Measurements from ENCODE around the gene CSKMT.
"Not testable (repeated sequence)": the region's sequence is repeated elsewhere in the genome, so short reads cannot be mapped to it uniquely, and the experiment has no call there.

Gene CSKMT

GRCh38 chr11:62671608-62672389 lies 6.7 kb downstream of the CSKMT start, which contains the start of the genes LBHD1 and UQCC3:
Gene LBHD1, minus strand, starts transcription at chr11:62672267. Its CDS starts 2,236 bp downstream, at chr11:62670031.
Gene UQCC3, plus strand, starts transcription at chr11:62671673. Its CDS starts 73 bp downstream, at chr11:62671746.
- H3K27ac ChIP-seq (ENCODE audit: low read depth, low read length, poor library complexity, severe bottlenecking) = peak within 1 kb of the TSS; percentile 93
- H3K79me2 ChIP-seq (ENCODE audit: insufficient read depth, low read length) = 0 out of 2 replicates have a peak, but pooled peaks cover 4% of the 10 kb centered on the region
- peaks cover 36% of the 10 kb centered on the region; the same call in 1 of the 2 replicates for H3K36me3 ChIP-seq (ENCODE audit: insufficient read depth, low read length)
- TF ChIP-seq CTCF (IDR thresholded peaks at IDR 0.05; ENCODE audit: low read length) = no peak
- no peak for TF ChIP-seq EZH2 (IDR thresholded peaks at IDR 0.05; ENCODE audit: borderline replicate concordance, low read length)
- H3K9me2 ChIP-seq (ENCODE audit: low read depth, low read length) = no peaks in the 10 kb centered on the region
- H3K4me3 ChIP-seq (ENCODE audit: low read depth, low read length, poor library complexity, severe bottlenecking) = peak within 1 kb of the TSS; percentile 91
- no peak within 1 kb of the TSS for H2AFZ ChIP-seq (ENCODE audit: low read length)
- H3K27me3 ChIP-seq (ENCODE audit: insufficient read depth, low read length) = no peaks in the 10 kb centered on the region
- no peaks in the 10 kb centered on the region for H4K20me1 ChIP-seq (ENCODE audit: insufficient read depth, low read length)
- peak within 1 kb of the TSS; percentile 95 for H3K9ac ChIP-seq (ENCODE audit: low read length)
- H3F3A ChIP-seq (ENCODE audit: insufficient read depth, low read length) = no peaks in the 10 kb centered on the region
- no peaks in the 10 kb centered on the region for H3K9me3 ChIP-seq (ENCODE audit: low read length)
- H3K4me2 ChIP-seq (ENCODE audit: low read length) = peak within 1 kb of the TSS; percentile 93
- peaks cover 53% of the 10 kb centered on the region for H3K4me1 ChIP-seq (ENCODE audit: insufficient read depth, low read length, severe bottlenecking)

- TF ChIP-seq CTCF (IDR thresholded peaks at IDR 0.05; ENCODE audit: low read length) = no peak
- no peak for TF ChIP-seq EZH2 (IDR thresholded peaks at IDR 0.05; ENCODE audit: borderline replicate concordance, low read length)
- peak overlapping the region; percentile 93 for H3K27ac ChIP-seq (ENCODE audit: low read depth, low read length, poor library complexity, severe bottlenecking)
- H3K4me3 ChIP-seq (ENCODE audit: low read depth, low read length, poor library complexity, severe bottlenecking) = peak overlapping the region; percentile 91
- no peak overlapping the region for H2AFZ ChIP-seq (ENCODE audit: low read length)
- H3K4me2 ChIP-seq (ENCODE audit: low read length) = peak overlapping the region; percentile 93
- no peaks in the 10 kb centered on the region for H3K9me3 ChIP-seq (ENCODE audit: low read length)
- H3K27me3 ChIP-seq (ENCODE audit: insufficient read depth, low read length) = no peaks in the 10 kb centered on the region
- 0 out of 2 replicates have a peak, but pooled peaks cover 4% of the 10 kb centered on the region for H3K79me2 ChIP-seq (ENCODE audit: insufficient read depth, low read length)
- peaks cover 34% of the 10 kb centered on the region; the same call in 1 of the 2 replicates for H3K36me3 ChIP-seq (ENCODE audit: insufficient read depth, low read length)
- no peaks in the 10 kb centered on the region for H4K20me1 ChIP-seq (ENCODE audit: insufficient read depth, low read length)
- peaks cover 52% of the 10 kb centered on the region for H3K4me1 ChIP-seq (ENCODE audit: insufficient read depth, low read length, severe bottlenecking)
- H3F3A ChIP-seq (ENCODE audit: insufficient read depth, low read length) = no peaks in the 10 kb centered on the region
- no peaks in the 10 kb centered on the region for H3K9me2 ChIP-seq (ENCODE audit: low read depth, low read length)
- peak overlapping the region; percentile 95 for H3K9ac ChIP-seq (ENCODE audit: low read length)
These were observed 8.0 kb downstream of the CSKMT start for GRCh38 chr11:62673196-62673525.

- Histone ChIP-seq H3K4me1 (ENCODE audit: insufficient read depth, low read length, severe bottlenecking) (peaks cover 50% of the 10 kb centered on the region), H3K36me3 (ENCODE audit: insufficient read depth, low read length) (peaks cover 34% of the 10 kb centered on the region; the same call in 1 of the 2 replicates)
- H2AFZ ChIP-seq (ENCODE audit: low read length); H3K9ac ChIP-seq (ENCODE audit: low read length); H3F3A ChIP-seq (ENCODE audit: insufficient read depth, low read length); H3K9me3 ChIP-seq (ENCODE audit: low read length); H3K27me3 ChIP-seq (ENCODE audit: insufficient read depth, low read length); H3K79me2 ChIP-seq (ENCODE audit: insufficient read depth, low read length); H3K4me3 ChIP-seq (ENCODE audit: low read depth, low read length, poor library complexity, severe bottlenecking); H4K20me1 ChIP-seq (ENCODE audit: insufficient read depth, low read length); H3K4me2 ChIP-seq (ENCODE audit: low read length); H3K27ac ChIP-seq (ENCODE audit: low read depth, low read length, poor library complexity, severe bottlenecking); H3K9me2 ChIP-seq (ENCODE audit: low read depth, low read length): not testable (repeated sequence)
These were observed 10.3 kb downstream of the CSKMT start for GRCh38 chr11:62675415-62675814.

Data from OCI-LY1 (cell line).